ENCODE results near the gene ECPAS.

Gene ECPAS

DNA sequence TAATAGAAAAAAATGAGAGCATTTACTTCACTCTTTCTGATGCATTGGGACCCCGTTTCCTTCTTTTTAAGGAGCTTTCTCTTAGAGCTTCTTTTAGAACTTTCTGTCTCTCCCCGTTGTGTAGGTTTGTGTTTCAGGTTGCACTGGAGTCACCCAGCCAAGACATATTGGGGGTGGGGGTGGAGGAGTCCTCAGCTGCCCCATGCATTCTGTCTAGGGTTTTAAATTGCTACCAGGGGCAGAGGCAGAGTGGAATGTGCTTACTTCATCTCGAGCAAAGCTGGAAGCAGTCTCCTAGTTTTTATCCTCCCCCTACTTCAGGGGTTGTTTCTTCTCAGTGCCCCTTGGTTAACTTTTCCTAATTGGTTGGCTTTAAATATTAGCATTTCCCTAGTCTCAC, 163.6 kb downstream of the ECPAS start:
- no peak for DNase-seq

DNA sequence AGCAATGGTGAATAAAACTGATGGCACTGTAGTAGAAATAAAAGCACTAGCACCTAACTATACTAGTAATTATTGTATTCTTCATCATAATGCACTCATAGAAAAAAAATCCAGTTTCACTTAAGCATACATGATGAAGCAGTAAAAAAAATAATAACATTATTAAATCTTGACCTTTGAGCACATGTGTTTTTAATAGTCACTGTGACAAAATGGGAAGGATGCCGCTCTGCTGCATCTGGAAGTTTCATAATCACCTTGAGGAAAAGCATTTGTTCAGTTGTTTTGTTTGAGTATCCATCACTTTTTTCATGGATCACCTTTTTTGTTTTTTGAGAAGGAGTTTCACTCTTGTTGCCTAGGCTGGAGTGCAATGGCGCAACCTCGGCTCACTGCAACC, 167.4 kb downstream of the ECPAS start:
- DNase-seq = no peak
